ENCODE data around the gene THOC1. TPM values are rescaled to one million over a fixed set of nuclear protein-coding genes. Genes with fewer than 3 reads are reported as not detected.

Gene THOC1
- total and polyA plus RNA-seq, 4 donors, result 4.0 to 59.2 (median 46.3) TPM

GRCh38 chr18:195651-196050 lies 72.2 kb downstream of the THOC1 start:
- H3K36me3 ChIP-seq (ENCODE audit: control insufficient read depth in 1 of 2, insufficient read depth in 2 of 2, low read length in 1 of 2), result peaks cover 4 to 9% of the 10 kb centered on the region in 2 donors
- no peaks in the 10 kb centered on the region for H3K9me3 ChIP-seq (ENCODE audit: control insufficient read depth, low read length)
- no peak for DNase-seq
- H3K27ac ChIP-seq (ENCODE audit: low read depth in 1 of 2, low read length in 2 of 2), result no peak overlapping the region
- H3K4me1 ChIP-seq (ENCODE audit: control insufficient read depth in 1 of 2, insufficient read depth in 2 of 2, low read length in 2 of 2), result no peaks in the 10 kb centered on the region
- no peak for ATAC-seq (ENCODE audit: low FRiP score)
- WGBS, 2 donors, result 97 to 100% methylated on average over 1 of the region's 1 CpG
- intact Hi-C loops (cut with DNase I), result no loop called here
- no peaks in the 10 kb centered on the region for H3K27me3 ChIP-seq (ENCODE audit: control insufficient read depth in 1 of 2, insufficient read depth in 2 of 2, low read length in 1 of 2)
- no peak overlapping the region for H3K4me3 ChIP-seq (ENCODE audit: low read length in 2 of 2)

GRCh38 chr18:192801-193200 lies 75.0 kb downstream of the THOC1 start:
- H3K36me3 ChIP-seq (ENCODE audit: control insufficient read depth in 1 of 2, insufficient read depth in 2 of 2, low read length in 1 of 2), result peaks cover 0 to 4% of the 10 kb centered on the region in 2 donors
- no peak overlapping the region for H3K4me3 ChIP-seq (ENCODE audit: low read length in 2 of 2)
- intact Hi-C loops (cut with DNase I), result no loop called here
- no peaks in the 10 kb centered on the region for H3K9me3 ChIP-seq (ENCODE audit: control insufficient read depth, low read length)
- H3K27ac ChIP-seq (ENCODE audit: low read depth in 1 of 2, low read length in 2 of 2), result no peak overlapping the region
- DNase-seq (no peak), ATAC-seq (ENCODE audit: low FRiP score) (no peak)
- H3K4me1 ChIP-seq (ENCODE audit: control insufficient read depth in 1 of 2, insufficient read depth in 2 of 2, low read length in 2 of 2), result no peaks in the 10 kb centered on the region
- WGBS, 2 donors, result 93 to 95% methylated on average over 7 of the region's 7 CpGs
- no peaks in the 10 kb centered on the region for H3K27me3 ChIP-seq (ENCODE audit: control insufficient read depth in 1 of 2, insufficient read depth in 2 of 2, low read length in 1 of 2)

DNA sequence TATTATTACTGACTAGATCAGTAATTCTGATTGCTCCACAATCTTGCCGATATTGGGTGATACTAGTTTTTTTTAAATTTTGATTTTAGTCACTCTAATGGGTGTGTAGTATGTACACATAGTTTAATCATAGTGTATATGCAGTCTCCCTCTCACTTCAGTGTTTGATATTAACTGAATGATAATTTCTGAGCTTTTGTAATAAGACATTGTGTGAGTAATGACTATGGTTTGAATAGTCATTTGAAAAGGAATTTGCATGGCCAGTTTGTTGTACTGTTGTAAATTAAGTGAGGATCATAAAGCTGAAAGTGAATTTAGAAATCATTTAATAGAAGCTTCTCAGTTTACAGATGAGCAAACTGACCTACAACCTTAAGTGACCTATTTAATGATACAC lies 76.1 kb downstream of the THOC1 start:
- H3K4me3 ChIP-seq (ENCODE audit: low read length in 2 of 2), result no peak overlapping the region
- H3K9me3 ChIP-seq (ENCODE audit: control insufficient read depth, low read length), result no peaks in the 10 kb centered on the region
- ATAC-seq (ENCODE audit: low FRiP score) (no peak), DNase-seq (no peak)
- peaks cover 0 to under 1% of the 10 kb centered on the region in 2 donors for H3K36me3 ChIP-seq (ENCODE audit: control insufficient read depth in 1 of 2, insufficient read depth in 2 of 2, low read length in 1 of 2)
- H3K27me3 ChIP-seq (ENCODE audit: control insufficient read depth in 1 of 2, insufficient read depth in 2 of 2, low read length in 1 of 2), result no peaks in the 10 kb centered on the region
- 95 to 100% methylated on average over 1 of the region's 1 CpG for WGBS, 2 donors
- intact Hi-C loops (cut with DNase I), result no loop called here
- no peak overlapping the region for H3K27ac ChIP-seq (ENCODE audit: low read depth in 1 of 2, low read length in 2 of 2)
- H3K4me1 ChIP-seq (ENCODE audit: control insufficient read depth in 1 of 2, insufficient read depth in 2 of 2, low read length in 2 of 2), result no peaks in the 10 kb centered on the region

- 91 to 94% methylated on average over 5 of the region's 5 CpGs for WGBS, 2 donors
- H3K4me1 ChIP-seq (ENCODE audit: control insufficient read depth in 1 of 2, insufficient read depth in 2 of 2, low read length in 2 of 2), result no peaks in the 10 kb centered on the region
- ATAC-seq (ENCODE audit: low FRiP score) (no peak), DNase-seq (no peak)
- H3K9me3 ChIP-seq (ENCODE audit: control insufficient read depth, low read length), result no peaks in the 10 kb centered on the region
- H3K36me3 ChIP-seq (ENCODE audit: control insufficient read depth in 1 of 2, insufficient read depth in 2 of 2, low read length in 1 of 2), result peaks cover 0 to 2% of the 10 kb centered on the region in 2 donors
- intact Hi-C loops (cut with DNase I), result no loop called here
- no peak overlapping the region for H3K4me3 ChIP-seq (ENCODE audit: low read length in 2 of 2)
- no peaks in the 10 kb centered on the region for H3K27me3 ChIP-seq (ENCODE audit: control insufficient read depth in 1 of 2, insufficient read depth in 2 of 2, low read length in 1 of 2)
- H3K27ac ChIP-seq (ENCODE audit: low read depth in 1 of 2, low read length in 2 of 2), result no peak overlapping the region
These were observed 78.6 kb downstream of the THOC1 start for GRCh38 chr18:189254-189653.

GRCh38 chr18:183769-184168 lies 84.1 kb downstream of the THOC1 start:
- 6 to 8% methylated on average over 1 of the region's 1 CpG for WGBS, 2 donors
- Histone ChIP-seq H3K9me3 (ENCODE audit: control insufficient read depth, low read length) (no peaks in the 10 kb centered on the region), H3K4me1 (ENCODE audit: control insufficient read depth in 1 of 2, insufficient read depth in 2 of 2, low read length in 2 of 2) (peaks cover 0 to 2% of the 10 kb centered on the region in 2 donors), H3K27ac (ENCODE audit: low read depth in 1 of 2, low read length in 2 of 2) (no peak overlapping the region), H3K27me3 (ENCODE audit: control insufficient read depth in 1 of 2, insufficient read depth in 2 of 2, low read length in 1 of 2) (no peaks in the 10 kb centered on the region), H3K36me3 (ENCODE audit: control insufficient read depth in 1 of 2, insufficient read depth in 2 of 2, low read length in 1 of 2) (peaks cover 0 to 5% of the 10 kb centered on the region in 2 donors), H3K4me3 (ENCODE audit: low read length in 2 of 2) (no peak overlapping the region)
- no peak for ATAC-seq (ENCODE audit: low FRiP score)
- intact Hi-C loops (cut with DNase I), result no loop called here
- DNase-seq, result no peak

GRCh38 chr18:181711-182110 lies 86.1 kb downstream of the THOC1 start:
- no peak overlapping the region for H3K4me3 ChIP-seq (ENCODE audit: low read length in 2 of 2)
- DNase-seq (no peak), ATAC-seq (ENCODE audit: low FRiP score) (no peak)
- H3K27me3 ChIP-seq (ENCODE audit: control insufficient read depth in 1 of 2, insufficient read depth in 2 of 2, low read length in 1 of 2), result no peaks in the 10 kb centered on the region
- no peak overlapping the region for H3K27ac ChIP-seq (ENCODE audit: low read depth in 1 of 2, low read length in 2 of 2)
- H3K36me3 ChIP-seq (ENCODE audit: control insufficient read depth in 1 of 2, insufficient read depth in 2 of 2, low read length in 1 of 2), result peaks cover 0 to 5% of the 10 kb centered on the region in 2 donors
- intact Hi-C loops (cut with DNase I), result no loop called here
- H3K9me3 ChIP-seq (ENCODE audit: control insufficient read depth, low read length), result no peaks in the 10 kb centered on the region
- peaks cover 0 to 2% of the 10 kb centered on the region in 2 donors for H3K4me1 ChIP-seq (ENCODE audit: control insufficient read depth in 1 of 2, insufficient read depth in 2 of 2, low read length in 2 of 2)

GRCh38 chr18:179499-179898 lies 88.3 kb downstream of the THOC1 start:
- intact Hi-C loops (cut with DNase I), result no loop called here
- Histone ChIP-seq H3K27me3 (ENCODE audit: control insufficient read depth in 1 of 2, insufficient read depth in 2 of 2, low read length in 1 of 2) (no peaks in the 10 kb centered on the region), H3K27ac (ENCODE audit: low read depth in 1 of 2, low read length in 2 of 2) (no peak overlapping the region), H3K4me1 (ENCODE audit: control insufficient read depth in 1 of 2, insufficient read depth in 2 of 2, low read length in 2 of 2) (peaks cover 0 to 2% of the 10 kb centered on the region in 2 donors), H3K9me3 (ENCODE audit: control insufficient read depth, low read length) (no peaks in the 10 kb centered on the region), H3K4me3 (ENCODE audit: low read length in 2 of 2) (no peak overlapping the region), H3K36me3 (ENCODE audit: control insufficient read depth in 1 of 2, insufficient read depth in 2 of 2, low read length in 1 of 2) (peaks cover 0 to 4% of the 10 kb centered on the region in 2 donors)
- DNase-seq (no peak), ATAC-seq (ENCODE audit: low FRiP score) (no peak)
- WGBS, 2 donors, result 89% methylated on average over 5 of the region's 5 CpGs

- WGBS, 2 donors, result 88 to 91% methylated on average over 5 of the region's 5 CpGs
- H3K27ac ChIP-seq (ENCODE audit: low read depth in 1 of 2, low read length in 2 of 2), result no peak overlapping the region
- no peaks in the 10 kb centered on the region for H3K4me1 ChIP-seq (ENCODE audit: control insufficient read depth in 1 of 2, insufficient read depth in 2 of 2, low read length in 2 of 2)
- H3K9me3 ChIP-seq (ENCODE audit: control insufficient read depth, low read length), result no peaks in the 10 kb centered on the region
- no peaks in the 10 kb centered on the region for H3K27me3 ChIP-seq (ENCODE audit: control insufficient read depth in 1 of 2, insufficient read depth in 2 of 2, low read length in 1 of 2)
- peaks cover 0 to 2% of the 10 kb centered on the region in 2 donors for H3K36me3 ChIP-seq (ENCODE audit: control insufficient read depth in 1 of 2, insufficient read depth in 2 of 2, low read length in 1 of 2)
- H3K4me3 ChIP-seq (ENCODE audit: low read length in 2 of 2), result no peak overlapping the region
- intact Hi-C loops (cut with DNase I), result no loop called here
- ATAC-seq (ENCODE audit: low FRiP score) (no peak), DNase-seq (no peak)
These were observed 95.5 kb downstream of the THOC1 start for GRCh38 chr18:172361-172760.

All from aorta (tissue), 5 donors.